Activated CD8-positive, alpha-beta memory T cell treated with anti-CD3 and anti-CD28 coated beads, Interleukin-2, amount 50 U/mL, for 24 hours (primary cell): ENCODE results near the gene CNKSR1.
"Not testable (repeated sequence)": the region's sequence is repeated elsewhere in the genome, so short reads cannot be mapped to it uniquely, and the experiment has no call there.

Experiments used
- DNase-seq: peaks from one replicate; pipeline ENCODE4 v3.0.0-alpha.2; 2020; ENCODE audit errors: extremely low read depth

Gene CNKSR1

GRCh38 chr1:26225033-26225831, 47.9 kb downstream of the CNKSR1 start:
- no peak for DNase-seq

GRCh38 chr1:26230682-26231081, 53.4 kb downstream of the CNKSR1 start:
- not testable (repeated sequence) for DNase-seq

GRCh38 chr1:26233903-26234643, 56.8 kb downstream of the CNKSR1 start, which contains the start of gene CEP85:
Gene CEP85, plus strand, starts transcription at chr1:26234200. Its CDS starts 5,584 bp downstream, at chr1:26239784.
- peak; percentile 95 for DNase-seq

- no peak for DNase-seq
These were observed 57.5 kb downstream of the CNKSR1 start for GRCh38 chr1:26234644-26235370.

- DNase-seq, result no peak
These were observed 60.1 kb downstream of the CNKSR1 start for GRCh38 chr1:26237230-26237966.
